ENCODE results near the gene ZNF500. TPM values are rescaled to one million over a fixed set of nuclear protein-coding genes. Genes with fewer than 3 reads are reported as not detected.

ZNF500 gene
- total and polyA plus RNA-seq, 4 donors, result 7.5 to 14.6 (median 12.2) TPM

GRCh38 chr16:4806280-4806679 is 39.3 kb upstream of the ZNF500 start:
- 94 to 96% methylated on average over 6 of the region's 6 CpGs for WGBS, 2 donors
- DNase-seq, result no peak
- no peak for ATAC-seq (ENCODE audit: insufficient read depth, low FRiP score)
- Histone ChIP-seq H3K27me3 (ENCODE audit: control insufficient read depth in 3 of 3, insufficient read depth in 3 of 3, low read length in 2 of 3) (no peaks in the 10 kb centered on the region), H3K9me3 (ENCODE audit: control insufficient read depth in 4 of 4, insufficient read depth in 3 of 4, low read length in 3 of 4) (no peaks in the 10 kb centered on the region), H3K27ac (ENCODE audit: low read depth in 1 of 2, low read length in 1 of 2) (no peak overlapping the region), H3K4me3 (no peak overlapping the region), H3K4me1 (ENCODE audit: control insufficient read depth in 5 of 5, insufficient read depth in 5 of 5, low read length in 5 of 5) (peaks cover 0 to 30% (median 10%) of the 10 kb centered on the region in 5 donors), H3K9ac (ENCODE audit: insufficient read depth in 1 of 2, low read length in 2 of 2) (no peak overlapping the region), H3K36me3 (ENCODE audit: control insufficient read depth in 4 of 4, insufficient read depth in 4 of 4, low read length in 4 of 4) (peaks cover 11 to 40% (median 17%) of the 10 kb centered on the region in 4 donors)
- TF ChIP-seq, protein P1, sequence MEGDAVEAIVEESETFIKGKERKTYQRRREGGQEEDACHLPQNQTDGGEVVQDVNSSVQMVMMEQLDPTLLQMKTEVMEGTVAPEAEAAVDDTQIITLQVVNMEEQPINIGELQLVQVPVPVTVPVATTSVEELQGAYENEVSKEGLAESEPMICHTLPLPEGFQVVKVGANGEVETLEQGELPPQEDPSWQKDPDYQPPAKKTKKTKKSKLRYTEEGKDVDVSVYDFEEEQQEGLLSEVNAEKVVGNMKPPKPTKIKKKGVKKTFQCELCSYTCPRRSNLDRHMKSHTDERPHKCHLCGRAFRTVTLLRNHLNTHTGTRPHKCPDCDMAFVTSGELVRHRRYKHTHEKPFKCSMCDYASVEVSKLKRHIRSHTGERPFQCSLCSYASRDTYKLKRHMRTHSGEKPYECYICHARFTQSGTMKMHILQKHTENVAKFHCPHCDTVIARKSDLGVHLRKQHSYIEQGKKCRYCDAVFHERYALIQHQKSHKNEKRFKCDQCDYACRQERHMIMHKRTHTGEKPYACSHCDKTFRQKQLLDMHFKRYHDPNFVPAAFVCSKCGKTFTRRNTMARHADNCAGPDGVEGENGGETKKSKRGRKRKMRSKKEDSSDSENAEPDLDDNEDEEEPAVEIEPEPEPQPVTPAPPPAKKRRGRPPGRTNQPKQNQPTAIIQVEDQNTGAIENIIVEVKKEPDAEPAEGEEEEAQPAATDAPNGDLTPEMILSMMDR (IDR thresholded peaks at IDR 0.05; ENCODE audit: control extremely low read depth, extremely low read depth), result no peak

DNA sequence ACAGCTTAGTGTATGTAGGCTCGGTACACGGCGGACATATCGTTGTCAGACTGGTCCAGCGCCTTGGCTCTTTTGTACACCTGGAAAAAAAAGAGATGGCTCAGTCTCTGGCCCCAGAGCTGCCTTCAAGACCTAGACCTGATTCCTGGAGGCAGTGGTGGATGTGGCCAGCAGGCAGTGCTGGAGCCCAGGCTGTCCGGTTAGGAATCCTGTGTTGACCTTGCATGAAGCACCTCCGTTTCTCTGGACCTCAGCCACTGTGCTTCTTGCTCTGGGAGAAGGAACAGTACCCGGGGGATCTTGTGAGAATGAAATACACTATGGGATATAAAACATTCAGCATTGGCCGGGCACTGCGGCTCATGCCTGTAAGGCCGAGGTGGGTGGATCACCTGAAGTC is 38.3 kb upstream of the ZNF500 start:
- TF ChIP-seq, protein P1 (IDR thresholded peaks at IDR 0.05; ENCODE audit: control extremely low read depth, extremely low read depth), result no peak
- no peak for DNase-seq
- ATAC-seq (ENCODE audit: insufficient read depth, low FRiP score), result no peak
- Histone ChIP-seq H3K4me1 (ENCODE audit: control insufficient read depth in 5 of 5, insufficient read depth in 5 of 5, low read length in 5 of 5) (peaks cover 0 to 38% (median 14%) of the 10 kb centered on the region in 5 donors), H3K9me3 (ENCODE audit: control insufficient read depth in 4 of 4, insufficient read depth in 3 of 4, low read length in 3 of 4) (no peaks in the 10 kb centered on the region), H3K4me3 (no peak overlapping the region), H3K9ac (ENCODE audit: insufficient read depth in 1 of 2, low read length in 2 of 2) (no peak overlapping the region), H3K27ac (ENCODE audit: low read depth in 1 of 2, low read length in 1 of 2) (peak overlapping the region in 1 of 2 donors; percentile 55), H3K27me3 (ENCODE audit: control insufficient read depth in 3 of 3, insufficient read depth in 3 of 3, low read length in 2 of 3) (no peaks in the 10 kb centered on the region), H3K36me3 (ENCODE audit: control insufficient read depth in 4 of 4, insufficient read depth in 4 of 4, low read length in 4 of 4) (peaks cover 7 to 34% (median 16%) of the 10 kb centered on the region in 4 donors)
- WGBS, 2 donors, result 88 to 91% methylated on average over 11 of the region's 11 CpGs

DNA sequence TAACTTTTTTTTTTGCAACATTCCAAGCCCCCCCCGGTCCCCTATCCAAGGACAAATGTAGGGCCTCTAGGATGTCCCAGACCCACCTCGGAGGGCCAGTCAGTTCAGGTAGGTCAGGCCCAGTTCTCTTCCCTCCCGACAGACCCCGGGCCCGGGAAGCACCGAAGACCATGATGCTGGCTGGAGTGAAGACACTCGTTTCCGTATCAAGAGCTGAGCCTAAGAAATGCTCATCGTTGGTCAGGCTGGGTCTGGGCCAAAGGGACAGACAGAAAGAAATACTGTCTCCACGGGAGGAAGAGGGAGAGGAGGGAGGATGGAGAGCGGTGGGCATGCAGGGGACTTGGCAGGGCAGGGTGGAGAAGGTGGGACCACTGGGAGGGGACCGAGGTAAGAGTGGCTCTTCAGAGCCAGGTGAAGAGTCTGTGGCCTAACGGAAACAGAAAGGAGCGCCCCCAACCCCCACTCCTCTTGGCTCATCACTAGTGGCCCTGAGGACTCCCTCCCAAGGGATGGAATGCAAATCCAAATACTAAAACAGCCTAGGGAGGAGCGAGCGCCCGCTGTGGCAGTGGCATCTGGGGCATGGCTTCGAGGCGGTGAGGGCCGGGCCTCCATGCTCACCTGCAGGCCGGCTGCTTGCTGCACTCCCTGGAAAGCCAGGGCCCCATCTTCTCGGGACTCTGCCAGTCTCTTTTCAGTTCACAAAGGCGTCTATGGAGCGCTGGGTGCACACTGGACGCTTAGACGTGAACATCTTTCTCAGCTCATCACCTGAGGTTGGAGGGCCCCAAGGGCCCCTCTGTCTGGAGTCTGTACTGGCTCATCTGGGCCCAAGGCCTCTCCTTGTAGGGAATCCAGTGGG is 37.2 kb upstream of the ZNF500 start:
- peaks cover 7 to 31% (median 17%) of the 10 kb centered on the region in 4 donors for H3K36me3 ChIP-seq (ENCODE audit: control insufficient read depth in 4 of 4, insufficient read depth in 4 of 4, low read length in 4 of 4)
- H3K9ac ChIP-seq (ENCODE audit: insufficient read depth in 1 of 2, low read length in 2 of 2), result no peak overlapping the region
- TF ChIP-seq, protein P1 (IDR thresholded peaks at IDR 0.05; ENCODE audit: control extremely low read depth, extremely low read depth), result no peak
- DNase-seq (no peak), ATAC-seq (ENCODE audit: insufficient read depth, low FRiP score) (no peak)
- H3K9me3 ChIP-seq (ENCODE audit: control insufficient read depth in 4 of 4, insufficient read depth in 3 of 4, low read length in 3 of 4), result no peaks in the 10 kb centered on the region
- no peak overlapping the region for H3K27ac ChIP-seq (ENCODE audit: low read depth in 1 of 2, low read length in 1 of 2)
- H3K27me3 ChIP-seq (ENCODE audit: control insufficient read depth in 3 of 3, insufficient read depth in 3 of 3, low read length in 2 of 3), result no peaks in the 10 kb centered on the region
- 83 to 85% methylated on average over 26 of the region's 26 CpGs for WGBS, 2 donors
- no peak overlapping the region for H3K4me3 ChIP-seq
- peaks cover 0 to 38% (median 14%) of the 10 kb centered on the region in 5 donors for H3K4me1 ChIP-seq (ENCODE audit: control insufficient read depth in 5 of 5, insufficient read depth in 5 of 5, low read length in 5 of 5)
